SHP77 treated with DMSO at 0.1 percent for 48 hours (cell line): ENCODE results near the gene SLC24A3.

Experiments
- DNase-seq: peaks from one replicate; lab custom pipeline; 2025; lab: John Stamatoyannopoulos, UW

Gene SLC24A3

GRCh38 chr20:19771031-19771430 lies 558.6 kb downstream of the SLC24A3 start:
- no peak for DNase-seq
